Astrocyte (in vitro differentiated cells and primary cell): ENCODE measurements around the gene LVRN. TPM values are rescaled to one million over a fixed set of nuclear protein-coding genes. Genes with fewer than 3 reads are reported as not detected.

Experiments
- DNase-seq: peaks from one replicate; pipeline ENCODE4 v3.0.0-alpha.2; 2010; ENCODE audit warnings: low read depth
- FAIRE-seq: peaks from 2 replicates; lab custom pipeline; 2011; peaks lifted over from hg19 to GRCh38; lab: Jason Lieb, UNC
- H2AFZ ChIP-seq: 2 replicates; pipeline ENCODE4 v1.6.0; 2012; ENCODE audit warnings: low read depth, low read length, inconsistent platforms
- H3K27ac ChIP-seq: 2 replicates; pipeline ENCODE4 v1.5.1; 2011; ENCODE audit warnings: low read depth, low read length, inconsistent platforms
- H3K27me3 ChIP-seq: 2 replicates; pipeline ENCODE4 v1.6.0; 2011; ENCODE audit warnings: low read length, inconsistent platforms; ENCODE audit not compliant: insufficient read depth
- H3K36me3 ChIP-seq: 2 replicates; pipeline ENCODE4 v1.5.1; 2011; ENCODE audit warnings: low read length, inconsistent platforms; ENCODE audit not compliant: insufficient read depth
- H3K4me1 ChIP-seq: 2 replicates; pipeline ENCODE4 v1.5.1; 2011; ENCODE audit warnings: low read length, inconsistent platforms; ENCODE audit not compliant: insufficient read depth
- H3K4me2 ChIP-seq: 2 replicates; pipeline ENCODE4 v1.6.0; 2012; ENCODE audit warnings: low read length, inconsistent platforms
- H3K4me3 ChIP-seq: 2 replicates; pipeline ENCODE4 v1.5.1; 2011; ENCODE audit warnings: low read depth, mild to moderate bottlenecking, low read length, inconsistent platforms; ENCODE audit not compliant: insufficient read depth
- H3K79me2 ChIP-seq: 2 replicates; pipeline ENCODE4 v1.6.0; 2012; ENCODE audit warnings: mild to moderate bottlenecking, low read length, inconsistent platforms; ENCODE audit not compliant: insufficient read depth
- H3K9ac ChIP-seq: 2 replicates; pipeline ENCODE4 v1.6.0; 2012; ENCODE audit warnings: mild to moderate bottlenecking, low read length, inconsistent platforms
- H3K9me3 ChIP-seq: 2 replicates; pipeline ENCODE4 v1.5.1; 2012; ENCODE audit warnings: low read depth, mild to moderate bottlenecking, low read length, inconsistent platforms; ENCODE audit not compliant: insufficient read depth
- H4K20me1 ChIP-seq: 2 replicates; pipeline ENCODE4 v1.6.0; 2012; ENCODE audit warnings: low read length, inconsistent platforms; ENCODE audit not compliant: insufficient read depth
- H3K27ac Mint-ChIP-seq: one replicate; pipeline ENCODE4 v1.8.0; 2021; ENCODE audit warnings: mild to moderate bottlenecking, mixed read lengths; ENCODE audit not compliant: unreplicated experiment
- H3K27me3 Mint-ChIP-seq: one replicate; pipeline ENCODE4 v1.8.0; 2021; ENCODE audit warnings: low read depth, mixed read lengths; ENCODE audit not compliant: unreplicated experiment
- H3K36me3 Mint-ChIP-seq: one replicate; pipeline ENCODE4 v1.8.0; 2021; ENCODE audit warnings: low read depth, mixed read lengths; ENCODE audit not compliant: unreplicated experiment
- H3K4me1 Mint-ChIP-seq: one replicate; pipeline ENCODE4 v1.8.0; 2021; ENCODE audit warnings: low read depth, mixed read lengths; ENCODE audit not compliant: unreplicated experiment
- H3K4me3 Mint-ChIP-seq: one replicate; pipeline ENCODE4 v1.8.0; 2021; ENCODE audit warnings: mild to moderate bottlenecking, moderate library complexity, mixed read lengths; ENCODE audit not compliant: unreplicated experiment
- H3K9me3 Mint-ChIP-seq: one replicate; pipeline ENCODE4 v1.8.0; 2021; ENCODE audit warnings: mild to moderate bottlenecking, mixed read lengths; ENCODE audit not compliant: unreplicated experiment
- EZH2 ChIP-seq: IDR thresholded peaks from 2 replicates; pipeline ENCODE4 v1.6.1; 2012; ENCODE audit warnings: mild to moderate bottlenecking, low read length, inconsistent platforms; ENCODE audit not compliant: insufficient read depth
- total RNA-seq: library from RNA; stranded (reverse); gene quantifications from 2 replicates; pipeline ENCODE4 v1.2.1, GENCODE V29; 2021
- TF ChIP-seq, protein P1 (sequence below): IDR thresholded peaks from 2 replicates; pipeline ENCODE4 v1.5.1; 2011; ENCODE audit warnings: low read depth, mild to moderate bottlenecking, inconsistent platforms, low read length, moderate library complexity; ENCODE audit not compliant: insufficient read depth

The LVRN gene
- total RNA-seq, 1 donor from 2014 or later: 0.64 TPM

DNA sequence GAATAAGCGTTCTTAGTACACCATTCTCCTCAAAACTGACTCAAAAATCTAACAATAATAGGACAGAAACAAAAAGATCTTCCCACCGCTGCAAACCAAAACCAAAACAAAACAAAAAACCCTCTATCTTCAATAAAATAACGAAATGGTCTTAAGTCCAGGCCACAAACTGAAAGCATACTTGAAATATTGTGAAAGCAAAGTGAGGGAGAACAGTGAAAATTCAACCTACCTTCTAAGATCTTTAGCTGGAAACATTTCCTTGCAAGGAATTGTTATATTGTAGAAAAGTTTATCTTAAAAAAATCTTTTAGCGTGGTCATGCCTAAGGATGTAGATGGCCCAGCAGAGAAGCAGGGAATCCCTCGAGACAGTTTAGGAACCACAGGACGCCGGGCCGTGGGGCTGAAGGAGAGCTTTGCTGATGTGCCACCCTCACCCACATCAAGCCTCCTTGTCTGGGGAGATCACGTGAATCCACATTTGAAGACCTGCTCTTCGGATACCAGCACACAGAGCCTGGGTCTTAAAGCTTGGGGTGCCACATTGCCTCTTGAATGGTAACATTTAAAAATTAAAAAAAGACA is 27.8 kb upstream of the LVRN start:
- H2AFZ ChIP-seq: no peak overlapping the region
- no peak overlapping the region for H3K4me2 ChIP-seq
- H3K27me3 ChIP-seq: no peaks in the 10 kb centered on the region
- no peaks in the 10 kb centered on the region for H3K36me3 ChIP-seq
- FAIRE-seq (no peak), DNase-seq (no peak)
- peaks cover 2% of the 10 kb centered on the region for H3K4me1 ChIP-seq
- Mint-ChIP-seq H3K36me3 (no peaks in the 10 kb centered on the region), H3K4me3 (no peak overlapping the region), H3K27ac (no peak overlapping the region), H3K9me3 (no peaks in the 10 kb centered on the region), H3K4me1 (peaks cover 2% of the 10 kb centered on the region), H3K27me3 (no peaks in the 10 kb centered on the region)
- no peaks in the 10 kb centered on the region for H4K20me1 ChIP-seq
- TF ChIP-seq, protein P1, sequence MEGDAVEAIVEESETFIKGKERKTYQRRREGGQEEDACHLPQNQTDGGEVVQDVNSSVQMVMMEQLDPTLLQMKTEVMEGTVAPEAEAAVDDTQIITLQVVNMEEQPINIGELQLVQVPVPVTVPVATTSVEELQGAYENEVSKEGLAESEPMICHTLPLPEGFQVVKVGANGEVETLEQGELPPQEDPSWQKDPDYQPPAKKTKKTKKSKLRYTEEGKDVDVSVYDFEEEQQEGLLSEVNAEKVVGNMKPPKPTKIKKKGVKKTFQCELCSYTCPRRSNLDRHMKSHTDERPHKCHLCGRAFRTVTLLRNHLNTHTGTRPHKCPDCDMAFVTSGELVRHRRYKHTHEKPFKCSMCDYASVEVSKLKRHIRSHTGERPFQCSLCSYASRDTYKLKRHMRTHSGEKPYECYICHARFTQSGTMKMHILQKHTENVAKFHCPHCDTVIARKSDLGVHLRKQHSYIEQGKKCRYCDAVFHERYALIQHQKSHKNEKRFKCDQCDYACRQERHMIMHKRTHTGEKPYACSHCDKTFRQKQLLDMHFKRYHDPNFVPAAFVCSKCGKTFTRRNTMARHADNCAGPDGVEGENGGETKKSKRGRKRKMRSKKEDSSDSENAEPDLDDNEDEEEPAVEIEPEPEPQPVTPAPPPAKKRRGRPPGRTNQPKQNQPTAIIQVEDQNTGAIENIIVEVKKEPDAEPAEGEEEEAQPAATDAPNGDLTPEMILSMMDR: no peak
- TF ChIP-seq EZH2: no peak
- no peak overlapping the region for H3K27ac ChIP-seq
- H3K9ac ChIP-seq: no peak overlapping the region
- no peaks in the 10 kb centered on the region for H3K9me3 ChIP-seq
- no peak overlapping the region for H3K4me3 ChIP-seq
- H3K79me2 ChIP-seq: no peaks in the 10 kb centered on the region

GRCh38 chr5:115936031-115936430 is 26.2 kb upstream of the LVRN start:
- TF ChIP-seq EZH2: no peak
- TF ChIP-seq, protein P1: no peak
- FAIRE-seq (no peak), DNase-seq (no peak)
- H3K4me3 ChIP-seq: no peak overlapping the region
- H3K36me3 ChIP-seq: no peaks in the 10 kb centered on the region
- H3K4me1 ChIP-seq: peaks cover 2% of the 10 kb centered on the region
- H3K27ac ChIP-seq: no peak overlapping the region
- no peaks in the 10 kb centered on the region for H3K9me3 ChIP-seq
- no peak overlapping the region for H3K4me3 Mint-ChIP-seq
- no peaks in the 10 kb centered on the region for H3K79me2 ChIP-seq
- H3K27me3 Mint-ChIP-seq: no peaks in the 10 kb centered on the region
- H3K36me3 Mint-ChIP-seq: no peaks in the 10 kb centered on the region
- H3K9me3 Mint-ChIP-seq: no peaks in the 10 kb centered on the region
- H3K9ac ChIP-seq: no peak overlapping the region
- H4K20me1 ChIP-seq: no peaks in the 10 kb centered on the region
- no peaks in the 10 kb centered on the region for H3K27me3 ChIP-seq
- H3K27ac Mint-ChIP-seq: no peak overlapping the region
- peaks cover 3% of the 10 kb centered on the region for H3K4me1 Mint-ChIP-seq
- no peak overlapping the region for H2AFZ ChIP-seq
- no peak overlapping the region for H3K4me2 ChIP-seq

- H3K36me3 Mint-ChIP-seq: no peaks in the 10 kb centered on the region
- no peak overlapping the region for H3K27ac Mint-ChIP-seq
Observed at GRCh38 chr5:115939059-115939458, 23.2 kb upstream of the LVRN start.

More at GRCh38 chr5:115939059-115939458, 23.2 kb upstream of the LVRN start:
- no peak overlapping the region for H3K4me3 Mint-ChIP-seq
- Histone ChIP-seq H2AFZ (no peak overlapping the region), H3K27me3 (no peaks in the 10 kb centered on the region), H3K9ac (no peak overlapping the region), H3K4me2 (no peak overlapping the region), H3K4me1 (no peaks in the 10 kb centered on the region), H4K20me1 (no peaks in the 10 kb centered on the region), H3K4me3 (no peak overlapping the region), H3K27ac (no peak overlapping the region), H3K79me2 (no peaks in the 10 kb centered on the region), H3K36me3 (no peaks in the 10 kb centered on the region), H3K9me3 (no peaks in the 10 kb centered on the region)
- no peak for DNase-seq
- peaks cover 8% of the 10 kb centered on the region for H3K9me3 Mint-ChIP-seq
- H3K4me1 Mint-ChIP-seq: peaks cover 8% of the 10 kb centered on the region
- no peak for TF ChIP-seq EZH2
- TF ChIP-seq, protein P1: no peak
- H3K27me3 Mint-ChIP-seq: no peaks in the 10 kb centered on the region
- no peak for FAIRE-seq
